ENCODE data around the gene FKBP5.
"Not testable (repeated sequence)": the region's sequence is repeated elsewhere in the genome, so short reads cannot be mapped to it uniquely, and the experiment has no call there.

The FKBP5 gene

DNA sequence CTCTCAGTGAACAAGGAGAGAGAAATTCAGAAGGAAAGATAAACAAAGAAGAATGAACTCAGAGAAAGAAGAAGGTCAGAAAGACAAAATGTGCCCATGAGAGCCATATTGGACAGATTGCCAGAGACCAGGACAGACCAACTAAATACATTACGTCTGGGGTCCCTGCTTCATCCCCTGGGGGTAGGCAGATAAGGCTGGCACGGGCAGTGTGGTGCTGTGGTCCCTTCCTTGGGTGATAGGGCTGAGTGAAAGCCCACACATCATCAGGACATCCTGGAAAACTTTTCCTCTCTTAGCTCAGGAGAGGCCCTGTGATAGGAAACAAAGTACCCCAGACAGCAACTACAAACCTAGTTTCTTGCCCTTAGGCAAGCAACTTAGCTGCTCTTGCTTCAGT, 34.9 kb upstream of the FKBP5 start:
- DNase-seq, result no peak

DNA sequence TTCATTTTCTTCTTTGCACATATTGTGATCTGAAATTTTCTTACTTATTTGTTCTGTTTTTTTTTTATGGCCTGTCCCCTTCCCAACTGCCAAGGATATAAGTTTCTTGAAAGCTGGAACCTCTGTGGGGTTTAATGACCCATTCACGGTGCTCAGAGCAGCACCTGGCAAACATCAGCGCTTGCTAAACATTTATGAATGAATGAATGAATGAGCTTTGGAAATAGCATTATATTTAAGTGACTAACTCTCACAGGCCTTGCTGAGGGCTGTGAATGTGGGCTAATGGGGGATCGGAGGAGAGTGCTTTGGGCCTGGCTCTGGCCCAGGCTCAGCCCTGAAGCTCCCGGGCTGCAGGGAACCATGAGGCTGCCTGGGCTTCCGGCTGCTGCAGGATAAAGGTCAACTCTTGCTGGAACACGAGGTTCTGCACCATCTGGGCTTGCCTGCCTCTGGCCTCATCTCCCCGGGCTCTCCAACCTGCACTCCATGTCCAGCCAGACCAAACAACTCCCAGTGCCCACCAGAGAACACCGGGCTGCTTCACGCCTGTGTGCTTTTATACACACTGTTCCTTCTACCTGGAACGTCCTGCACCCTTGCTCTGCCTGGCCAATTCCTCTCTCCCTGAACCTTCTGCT, 33.5 kb upstream of the FKBP5 start:
- DNase-seq, result no peak

- DNase-seq, result no peak
Measured at GRCh38 chr6:35719830-35720733, 31.4 kb upstream of the FKBP5 start.

- DNase-seq, result no peak
Measured at GRCh38 chr6:35719404-35719829, 30.7 kb upstream of the FKBP5 start.

DNA sequence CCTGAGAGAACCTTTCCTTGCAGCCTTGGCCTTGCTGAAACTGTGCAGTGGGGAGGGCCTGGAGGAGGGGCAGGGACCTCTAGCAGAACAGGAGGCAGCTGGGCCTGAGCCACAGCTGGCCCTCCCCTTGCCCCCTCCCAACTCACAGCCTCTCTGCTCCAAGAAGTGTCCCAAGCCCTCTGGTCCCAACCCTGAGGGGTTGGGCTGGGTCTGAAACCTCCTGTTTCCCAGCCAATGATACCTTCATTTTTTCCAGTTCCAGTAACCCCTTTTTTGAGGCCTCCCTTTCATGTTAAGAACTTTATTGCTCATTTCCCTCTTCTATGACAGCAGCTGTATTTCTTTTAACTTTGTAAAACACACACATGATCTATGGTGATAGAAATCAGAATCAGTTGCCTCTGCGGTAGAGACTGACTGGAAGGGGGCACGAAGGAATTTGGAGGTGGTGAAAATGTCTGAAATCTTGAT, 30.2 kb upstream of the FKBP5 start:
- peak; percentile 73 for DNase-seq

DNA sequence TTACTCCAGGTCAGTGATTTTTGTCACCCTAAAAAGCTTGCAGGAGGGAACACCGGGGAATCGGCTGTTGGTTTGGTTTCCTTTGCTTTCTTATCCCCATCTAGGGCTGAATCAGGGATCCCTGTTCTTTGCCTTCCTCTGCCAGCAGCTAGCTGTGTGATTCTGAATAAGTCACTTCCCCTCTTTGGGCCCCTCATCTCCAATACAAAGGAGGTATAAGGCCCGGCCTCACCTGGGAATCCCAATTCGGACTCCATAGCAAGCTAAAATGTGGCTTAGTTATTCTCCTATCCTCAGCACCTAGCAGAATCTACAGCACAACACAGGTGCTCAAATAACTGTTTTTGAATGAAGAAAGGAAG, 29.6 kb upstream of the FKBP5 start:
- DNase-seq, result no peak

DNA sequence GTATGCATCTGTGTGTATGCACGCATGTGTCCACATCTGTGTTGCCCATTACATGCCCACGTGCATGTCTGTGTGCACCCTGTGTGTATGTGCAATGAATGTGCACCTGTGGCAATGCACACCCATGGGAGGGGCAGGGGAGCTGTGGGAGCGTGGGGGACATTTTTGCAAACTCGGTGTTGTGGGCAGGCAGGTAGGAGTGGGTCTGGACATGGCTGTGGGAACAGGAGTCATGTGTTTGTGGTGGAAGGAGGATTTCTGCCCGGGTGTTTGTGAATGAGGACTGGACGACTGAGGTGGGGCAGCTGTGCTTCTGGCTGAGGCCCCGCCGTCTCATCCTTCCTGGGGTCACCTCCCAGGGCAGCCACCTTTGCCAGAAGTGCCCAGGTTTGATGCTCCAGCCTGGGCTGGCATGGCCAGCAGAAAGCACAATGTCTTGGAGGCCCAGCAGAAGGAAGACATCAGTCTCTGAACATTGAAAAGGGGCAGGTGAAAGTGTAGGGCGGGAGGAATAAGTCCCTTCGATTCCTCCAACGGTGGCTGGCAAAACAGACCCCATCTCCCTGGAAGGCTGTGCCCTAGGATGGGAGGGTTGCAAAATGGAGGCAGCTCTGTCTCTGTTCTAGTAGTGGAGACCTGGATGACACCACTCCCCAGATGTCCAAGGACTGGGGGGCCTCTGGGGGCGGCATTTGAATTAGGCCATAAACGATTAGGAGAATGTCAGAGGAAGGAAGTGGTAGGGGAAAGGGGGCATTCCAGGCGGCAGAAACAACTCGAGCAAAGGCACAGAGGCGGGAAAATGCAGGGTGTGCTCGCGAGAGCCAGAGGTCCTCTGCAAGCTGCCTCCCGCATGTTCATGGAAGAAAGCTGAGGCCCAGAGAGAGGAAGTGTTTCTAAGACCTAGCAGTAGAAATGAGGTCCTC, 29.0 kb upstream of the FKBP5 start:
- DNase-seq, result no peak

GRCh38 chr6:35716798-35717197, 28.1 kb upstream of the FKBP5 start:
- no peak for DNase-seq

- DNase-seq, result peak; percentile 52
Measured at GRCh38 chr6:35713006-35713767, 24.5 kb upstream of the FKBP5 start.

DNA sequence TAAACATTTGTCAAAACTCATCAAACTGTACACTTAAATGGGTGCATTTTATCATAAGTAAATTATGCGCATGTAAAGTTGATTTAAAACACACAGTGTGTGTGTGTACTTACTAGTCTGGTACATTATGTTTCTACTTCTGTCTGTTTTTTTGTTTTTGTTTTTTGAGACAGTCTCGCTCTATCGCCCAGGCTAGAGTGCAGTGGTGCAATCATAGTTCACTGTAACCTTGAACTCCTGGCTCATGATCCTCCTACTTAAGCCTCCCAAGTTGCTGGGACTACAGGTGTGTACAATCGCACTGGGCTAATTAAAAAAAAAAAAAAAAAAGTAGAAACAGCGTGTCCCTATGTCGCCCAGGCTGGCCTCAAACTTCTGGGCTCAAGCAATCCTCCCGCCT, 23.0 kb upstream of the FKBP5 start:
- DNase-seq, result no peak

DNA sequence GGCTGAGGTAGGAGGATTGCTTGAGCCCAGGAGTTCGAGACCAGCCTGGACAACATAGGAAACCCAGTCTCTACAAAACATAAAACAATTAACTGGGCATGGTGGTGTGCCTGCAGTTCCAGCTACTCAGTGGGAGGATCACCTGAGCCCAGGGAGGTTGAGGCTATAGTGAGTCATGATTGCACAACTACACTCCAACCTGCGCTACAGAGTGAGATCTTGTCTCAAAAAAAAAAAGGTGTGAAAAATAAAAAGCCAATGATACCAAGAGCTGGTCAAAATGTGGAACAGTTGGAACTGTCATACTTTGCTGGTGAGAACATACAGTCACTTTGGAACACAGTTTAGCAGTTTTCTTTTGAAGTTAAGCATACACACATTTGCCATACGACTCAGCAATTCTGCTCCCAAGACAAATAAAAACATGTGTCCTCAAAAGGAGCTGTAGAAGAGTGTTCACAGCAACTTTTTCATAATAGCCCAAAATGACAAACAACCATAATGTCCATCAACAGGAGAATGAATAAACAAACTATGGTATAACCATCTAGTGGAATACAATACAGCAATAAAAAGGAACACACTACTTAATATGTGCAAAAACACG, 21.6 kb upstream of the FKBP5 start:
- peak; percentile 61 for DNase-seq

GRCh38 chr6:35708585-35708984, 19.9 kb upstream of the FKBP5 start:
- DNase-seq, result no peak

DNA sequence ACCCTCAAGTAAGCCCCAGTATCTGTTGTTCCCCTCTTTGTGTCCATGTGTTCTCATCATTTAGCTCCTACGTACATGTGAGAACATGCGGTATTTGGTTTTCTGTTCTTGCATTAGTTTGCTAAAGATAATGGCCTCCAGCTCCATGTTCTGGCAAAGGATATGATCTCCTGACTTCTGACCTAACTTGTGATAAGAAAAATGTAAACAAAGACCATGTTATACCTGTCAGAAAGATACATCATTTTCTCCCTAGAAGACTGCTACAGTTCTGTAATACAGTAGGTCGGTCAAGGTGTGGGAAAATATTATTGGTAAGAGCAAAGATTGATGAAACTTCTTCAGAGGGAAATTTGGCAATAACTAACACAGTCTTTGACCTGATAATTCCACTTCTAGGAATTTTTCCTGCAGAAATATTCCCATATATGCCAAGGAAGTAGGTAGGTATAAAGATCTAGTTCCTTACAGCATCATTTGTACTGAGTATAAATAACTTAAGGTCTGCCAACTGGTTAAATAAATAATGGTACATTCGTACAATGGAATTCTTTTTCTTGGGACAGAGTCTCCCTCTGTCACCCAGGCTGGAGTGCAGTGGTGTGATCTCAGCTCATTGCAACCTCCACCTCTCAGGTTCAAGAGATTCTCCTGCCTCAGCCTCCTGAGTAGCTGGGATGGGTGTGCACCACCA, 19.1 kb upstream of the FKBP5 start:
- DNase-seq, result peak; percentile 4

DNA sequence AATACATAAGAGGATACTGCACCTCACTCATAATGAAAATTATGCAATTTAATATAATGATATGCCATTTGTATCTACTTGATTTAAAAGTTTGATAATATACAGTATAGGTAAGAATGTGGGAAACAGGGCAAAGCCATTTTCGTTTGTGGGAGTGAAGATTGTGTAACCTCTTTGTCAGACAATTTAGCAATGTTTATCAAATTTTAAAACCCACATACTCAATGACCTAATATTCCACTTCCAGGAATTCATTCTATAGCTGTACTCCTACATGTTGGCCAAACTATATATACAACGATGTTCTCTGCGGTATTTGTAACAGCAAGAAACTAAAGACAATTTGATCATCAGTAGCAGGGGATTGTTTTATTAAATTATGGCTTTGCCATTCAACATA, 17.8 kb upstream of the FKBP5 start:
- DNase-seq, result no peak

- peak; percentile 42 for DNase-seq
Measured at GRCh38 chr6:35703554-35703953, 14.8 kb upstream of the FKBP5 start.

- DNase-seq, result no peak
Measured at GRCh38 chr6:35698858-35699257, 10.1 kb upstream of the FKBP5 start.

DNA sequence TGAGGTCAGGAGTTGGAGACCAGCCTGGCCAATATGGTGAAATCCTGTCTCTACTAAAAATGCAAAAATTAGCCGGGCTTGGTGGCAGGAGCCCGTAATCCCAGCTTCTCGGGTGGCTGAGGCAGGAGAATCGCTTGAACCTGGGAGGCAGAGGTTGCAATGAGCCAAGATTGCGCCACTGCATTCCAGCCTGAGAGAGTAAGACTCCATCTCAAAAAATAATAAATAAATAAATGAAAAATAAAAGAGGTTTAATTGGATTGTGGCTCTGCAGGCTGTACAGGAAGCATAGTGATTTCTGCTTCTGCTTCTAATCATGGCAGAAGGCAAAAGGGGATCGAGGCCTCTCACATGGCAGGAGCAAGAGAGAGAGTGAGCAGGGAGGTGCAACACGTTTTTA, 9.7 kb upstream of the FKBP5 start:
- not testable (repeated sequence) for DNase-seq

DNA sequence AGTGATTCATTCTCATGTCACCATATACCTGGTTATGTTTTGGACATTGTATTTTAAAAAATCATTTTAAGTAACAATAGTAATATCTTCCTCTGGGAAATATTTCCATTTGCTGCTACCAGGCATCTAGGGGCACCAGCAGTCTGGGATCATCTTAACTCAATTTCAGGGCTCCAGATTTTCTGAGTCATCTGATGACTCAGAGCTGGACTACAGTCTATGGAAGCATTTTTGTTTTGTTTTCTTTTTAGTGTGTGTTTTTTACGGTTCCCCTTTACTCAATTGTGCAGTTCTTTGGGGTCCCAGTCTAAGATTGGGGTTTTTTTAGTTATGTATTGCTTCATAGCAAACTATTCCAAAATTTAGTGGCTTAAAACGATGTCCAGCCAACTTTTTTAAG, 5.7 kb upstream of the FKBP5 start:
- DNase-seq, result no peak

DNA sequence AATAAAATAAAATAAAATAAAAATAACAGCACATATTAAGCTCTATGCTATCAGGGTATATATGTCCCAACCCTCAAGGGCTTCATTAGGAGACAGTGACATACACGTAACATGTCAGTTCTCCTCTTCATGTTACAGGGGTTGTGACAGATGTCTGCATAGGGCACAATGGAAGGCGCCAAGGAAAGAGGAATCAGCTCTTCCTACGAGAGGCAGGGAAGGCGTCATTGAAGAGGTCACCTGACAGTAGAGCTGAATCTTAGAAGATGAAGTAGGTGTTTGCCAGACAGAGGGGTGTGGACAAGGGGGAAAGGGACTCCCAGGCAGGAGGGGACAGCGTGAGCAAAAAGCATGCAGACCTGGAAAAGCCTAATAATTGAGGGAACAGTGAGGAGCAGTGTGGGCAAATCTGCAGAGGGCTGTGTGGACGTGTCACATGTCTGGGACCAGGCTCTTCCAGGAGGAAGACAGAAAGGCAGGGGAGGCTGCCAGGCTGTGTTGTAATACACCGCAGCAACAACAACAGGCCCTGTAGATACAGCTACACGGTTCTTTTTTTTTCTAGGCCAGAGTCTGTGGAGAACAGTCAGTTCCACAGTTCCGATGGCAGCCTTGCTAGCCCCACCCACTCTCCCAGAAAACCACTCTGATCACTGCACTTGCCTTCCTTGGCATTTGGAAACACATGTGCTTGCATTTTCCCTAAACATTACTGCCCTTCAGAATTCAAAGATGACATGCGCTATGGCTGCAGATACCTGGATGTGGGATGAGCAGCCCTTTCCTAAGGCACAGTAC, 2.5 kb upstream of the FKBP5 start:
- no peak for DNase-seq

GRCh38 chr6:35690484-35690883, 1.8 kb upstream of the FKBP5 start:
- no peak for DNase-seq

- DNase-seq, result not testable (repeated sequence)
Measured at GRCh38 chr6:35690006-35690405, 1.3 kb upstream of the FKBP5 start.

Data from activated CD8-positive, alpha-beta memory T cell treated with anti-CD3 and anti-CD28 coated beads for 24 hours (primary cell).